Parathyroid adenoma (tissue), 2 donors: Measurements from ENCODE around the gene IFT80.

Experiments
- H2AFZ ChIP-seq: fragments of 300-600 bp; sonication (generic); one replicate; pipeline ENCODE4 v1.7.0; 2017; ENCODE audit warnings: antibody characterized with exemption, mild to moderate bottlenecking
- H3K27ac ChIP-seq: fragments of 300-600 bp; sonication (generic); one replicate; pipeline ENCODE4 v1.7.0; 2017
- H3K27me3 ChIP-seq: fragments of 300-600 bp; sonication (generic); one replicate; pipeline ENCODE4 v1.7.0; 2017; ENCODE audit warnings: low read length; ENCODE audit not compliant: control insufficient read depth, insufficient read depth
- H3K36me3 ChIP-seq: fragments of 300-600 bp; sonication (generic); one replicate; pipeline ENCODE4 v1.7.0; 2017; ENCODE audit warnings: low read length; ENCODE audit not compliant: control insufficient read depth, insufficient read depth
- H3K4me1 ChIP-seq: fragments of 300-600 bp; sonication (generic); one replicate; pipeline ENCODE4 v1.7.0; 2017; ENCODE audit warnings: control low read depth
- H3K4me2 ChIP-seq: fragments of 300-600 bp; sonication (generic); one replicate; pipeline ENCODE4 v1.7.0; 2017; ENCODE audit warnings: low read length
- H3K4me3 ChIP-seq: fragments of 300-600 bp; sonication (generic); one replicate; pipeline ENCODE4 v1.7.0; 2017; ENCODE audit warnings: low read depth, low read length
- H3K79me2 ChIP-seq: fragments of 300-600 bp; sonication (generic); one replicate; pipeline ENCODE4 v1.7.0; 2017; ENCODE audit warnings: control low read depth
- H3K9ac ChIP-seq: fragments of 300-600 bp; sonication (generic); one replicate; pipeline ENCODE4 v1.7.0; 2017; ENCODE audit warnings: mild to moderate bottlenecking
- H3K9me3 ChIP-seq: fragments of 300-600 bp; sonication (generic); one replicate; pipeline ENCODE4 v1.7.0; 2017; ENCODE audit warnings: low read length; ENCODE audit not compliant: control insufficient read depth
- CTCF ChIP-seq: fragments of 300-600 bp; sonication (generic); IDR thresholded peaks from one replicate; pipeline ENCODE4 v1.7.0; 2017; ENCODE audit warnings: antibody characterized with exemption, mild to moderate bottlenecking
- donor health status: primary hyperparathyroidism.

IFT80 gene

GRCh38 chr3:160226026-160226907 lies 172.8 kb downstream of the IFT80 start:
- Histone ChIP-seq H3K27ac (no peak overlapping the region), H3K4me2 (peak overlapping the region; percentile 74), H2AFZ (peak overlapping the region; percentile 90), H3K9ac (no peak overlapping the region), H3K4me3 (no peak overlapping the region), H3K79me2 (no peaks in the 10 kb centered on the region), H3K9me3 (no peaks in the 10 kb centered on the region), H3K4me1 (peaks cover 3% of the 10 kb centered on the region), H3K27me3 (peaks cover 8% of the 10 kb centered on the region), H3K36me3 (no peaks in the 10 kb centered on the region)
- TF ChIP-seq CTCF, result no peak

DNA sequence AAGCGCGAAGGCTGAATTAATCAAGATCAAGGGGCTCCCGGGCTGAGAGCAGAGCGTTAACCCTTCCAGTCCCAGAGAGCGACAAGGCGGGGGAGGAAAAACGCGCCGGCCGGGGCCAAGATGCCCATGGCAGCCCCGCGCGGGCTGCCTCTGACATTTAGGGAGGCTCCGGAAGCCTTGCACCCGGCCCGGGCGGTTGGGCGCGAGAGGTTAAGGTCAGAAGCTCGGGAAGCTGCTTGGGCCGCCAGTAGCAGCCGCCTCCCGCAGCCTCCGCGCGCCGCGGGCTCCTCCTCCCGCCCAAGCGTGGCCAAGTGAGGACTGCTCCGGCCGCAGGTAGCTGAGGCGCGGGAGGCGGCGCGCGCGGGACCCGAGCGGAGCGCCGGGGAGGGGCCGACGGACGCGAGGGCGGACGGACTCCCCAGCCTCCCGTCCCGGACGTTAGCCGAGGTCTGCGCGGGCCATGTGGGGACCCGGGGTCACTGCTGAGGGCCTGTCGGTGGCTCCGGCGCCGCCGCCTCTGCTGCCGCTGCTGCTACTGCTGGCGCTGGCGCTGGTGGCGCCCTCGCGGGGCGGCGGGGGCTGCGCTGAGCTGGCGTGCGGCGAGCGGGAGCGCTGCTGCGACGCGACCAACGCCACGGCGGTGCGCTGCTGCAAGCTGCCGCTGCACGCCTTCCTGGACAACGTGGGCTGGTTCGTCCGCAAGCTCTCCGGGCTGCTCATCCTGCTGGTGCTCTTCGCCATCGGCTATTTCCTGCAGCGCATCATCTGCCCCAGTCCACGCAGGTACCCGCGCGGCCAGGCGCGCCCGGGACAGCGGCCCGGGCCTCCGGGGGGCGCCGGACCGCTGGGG lies 173.6 kb downstream of the IFT80 start, which contains the start of gene C3orf80:
Gene C3orf80 (plus strand): TSS at position 247 of the 850 bp plus-strand sequence. CDS start 214 bp downstream, at position 461.
- Histone ChIP-seq H3K4me3 (peak within 1 kb of the TSS; percentile 50), H3K79me2 (no peaks in the 10 kb centered on the region), H3K36me3 (no peaks in the 10 kb centered on the region), H3K4me2 (peak within 1 kb of the TSS; percentile 74), H3K4me1 (peaks cover 3% of the 10 kb centered on the region), H2AFZ (peak within 1 kb of the TSS; percentile 90), H3K27ac (no peak within 1 kb of the TSS), H3K9me3 (no peaks in the 10 kb centered on the region), H3K9ac (no peak within 1 kb of the TSS), H3K27me3 (peaks cover 8% of the 10 kb centered on the region)
- no peak for TF ChIP-seq CTCF

- H2AFZ ChIP-seq, result peak overlapping the region; percentile 90
- no peaks in the 10 kb centered on the region for H3K79me2 ChIP-seq
- H3K27ac ChIP-seq, result no peak overlapping the region
- peaks cover 8% of the 10 kb centered on the region for H3K27me3 ChIP-seq
- no peaks in the 10 kb centered on the region for H3K9me3 ChIP-seq
- no peaks in the 10 kb centered on the region for H3K36me3 ChIP-seq
- no peak overlapping the region for H3K9ac ChIP-seq
- peak overlapping the region; percentile 50 for H3K4me3 ChIP-seq
- TF ChIP-seq CTCF, result no peak
- peak overlapping the region; percentile 74 for H3K4me2 ChIP-seq
- peaks cover 3% of the 10 kb centered on the region for H3K4me1 ChIP-seq
Measured at GRCh38 chr3:160224811-160225175, 174.2 kb downstream of the IFT80 start.

DNA sequence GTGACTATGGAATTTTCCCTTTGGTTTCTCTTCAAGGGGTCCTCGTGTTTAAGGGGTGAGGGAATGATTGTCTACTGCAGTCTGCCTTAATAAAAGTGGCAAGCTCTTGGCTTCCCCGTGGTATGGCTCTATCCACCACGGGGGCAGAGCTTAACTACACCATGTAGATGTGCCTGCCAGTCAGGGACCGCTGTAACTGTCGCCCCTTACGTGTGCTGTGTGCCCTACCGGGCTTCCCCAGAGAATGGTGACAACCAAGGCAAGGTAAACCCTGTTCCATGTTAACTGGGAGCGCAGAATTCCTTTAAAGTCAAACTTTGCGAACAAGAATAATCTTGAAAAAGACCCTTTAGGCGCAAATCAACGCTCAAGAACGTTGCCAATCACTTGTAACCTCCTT lies 174.8 kb downstream of the IFT80 start:
- Histone ChIP-seq H3K9ac (no peak overlapping the region), H3K27ac (no peak overlapping the region), H3K4me3 (no peak overlapping the region), H3K79me2 (no peaks in the 10 kb centered on the region), H3K36me3 (no peaks in the 10 kb centered on the region), H3K9me3 (no peaks in the 10 kb centered on the region), H2AFZ (peak overlapping the region; percentile 90), H3K4me2 (no peak overlapping the region), H3K27me3 (peaks cover 8% of the 10 kb centered on the region), H3K4me1 (peaks cover 3% of the 10 kb centered on the region)
- no peak for TF ChIP-seq CTCF
